Lung (tissue), 12 donors: Measurements from ENCODE around the gene NOPCHAP1. TPM values are rescaled to one million over a fixed set of nuclear protein-coding genes. Genes with fewer than 3 reads are reported as not detected.

Source experiments
- ATAC-seq: fragments of 200-7000 bp; cut with Tn5 transposase; one replicate; pipeline ENCODE4 v1.9.1; 2020; ENCODE audit warnings: moderate number of reproducible peaks; ENCODE audit not compliant: insufficient read depth, low FRiP score
- DNase-seq, 3 donors: peaks; one replicate each; pipeline ENCODE4 v3.0.0-alpha.2; 2013 to 2017
- H3K27ac ChIP-seq, 2 donors: one replicate each; pipeline ENCODE4 v1.5.1; 2013; ENCODE audit warnings: mild to moderate bottlenecking in 2 of 2, moderate library complexity in 2 of 2, control low read depth in 1 of 2, inconsistent platforms in 1 of 2, low read depth in 1 of 2, low read length in 1 of 2
- H3K27me3 ChIP-seq, 3 donors: one replicate each; pipeline ENCODE4 v1.5.1; 2013; ENCODE audit warnings: low read length in 2 of 3; ENCODE audit not compliant: control insufficient read depth in 3 of 3, insufficient read depth in 3 of 3
- H3K36me3 ChIP-seq, 4 donors: one replicate each; pipeline ENCODE4 v1.5.1; 2013; ENCODE audit warnings: low read length in 4 of 4, mild to moderate bottlenecking in 1 of 4, moderate library complexity in 1 of 4; ENCODE audit not compliant: control insufficient read depth in 4 of 4, insufficient read depth in 4 of 4
- H3K4me1 ChIP-seq, 5 donors: one replicate each; pipeline ENCODE4 v1.5.1; 2013; ENCODE audit warnings: low read length in 5 of 5, mild to moderate bottlenecking in 2 of 5, moderate library complexity in 1 of 5; ENCODE audit not compliant: control insufficient read depth in 5 of 5, insufficient read depth in 5 of 5
- H3K4me3 ChIP-seq: one replicate; pipeline ENCODE4 v1.5.1; 2013; ENCODE audit warnings: mild to moderate bottlenecking, control low read depth, moderate library complexity
- H3K9ac ChIP-seq, 2 donors: one replicate each; pipeline ENCODE4 v1.5.1; 2013; ENCODE audit warnings: low read length in 2 of 2, control low read depth in 1 of 2; ENCODE audit not compliant: insufficient read depth in 1 of 2
- H3K9me3 ChIP-seq, 4 donors: one replicate each; pipeline ENCODE4 v1.5.1; 2013; ENCODE audit warnings: low read length in 3 of 4, mild to moderate bottlenecking in 1 of 4, moderate library complexity in 1 of 4; ENCODE audit not compliant: control insufficient read depth in 4 of 4, insufficient read depth in 3 of 4
- CTCF ChIP-seq: IDR thresholded peaks from 2 replicates; pipeline ENCODE4 v1.5.1; 2012; ENCODE audit warnings: mild to moderate bottlenecking; ENCODE audit errors: control extremely low read depth, extremely low read depth
- WGBS, 2 donors: extraction: QIAGEN DNeasy Blood & Tissue Kit; methylation state at CpG; one replicate each; pipeline ENCODE4 v1.1.7; 2013; 5-methylcytosine and 5-hydroxymethylcytosine counted together
- polyA plus RNA-seq, 2 donors: library from polyadenylated mRNA; stranded (reverse); fragments of 200-250 nt; gene quantifications; one replicate each; pipeline ENCODE4 v1.2.1, GENCODE V29; 2013
- total RNA-seq, 2 donors: library from RNA; depleted of rRNA in 1 of 2; stranded (reverse); fragments of >200 nt in 1 of 2; gene quantifications; one replicate each; pipeline ENCODE4 v1.2.1, GENCODE V29; 2014 to 2021
- donor health status: control.
- donor health status: control.
- donor health status: Bipolar disorder and iron deficiency.
- donor health status: healthy.
- donor health status: DM: yes; HTN: yes; CAD: no.

NOPCHAP1 gene
- total and polyA plus RNA-seq, 4 donors, result 7.8 to 12.2 (median 10.4) TPM

- no peak for TF ChIP-seq CTCF
- DNase-seq, result peak; percentile 33 to 72 (median 66)
- WGBS, 2 donors, result 76 to 85% methylated on average over 15 of the region's 15 CpGs
- peaks cover 0 to 9% (median 0%) of the 10 kb centered on the region in 5 donors for H3K4me1 ChIP-seq
- no peak for ATAC-seq
- peaks cover 24 to 29% (median 25%) of the 10 kb centered on the region in 4 donors for H3K36me3 ChIP-seq
- H3K4me3 ChIP-seq, result no peak overlapping the region
- no peak overlapping the region for H3K9ac ChIP-seq
- no peaks in the 10 kb centered on the region for H3K27me3 ChIP-seq
- H3K9me3 ChIP-seq, result peaks cover 0 to 3% (median 0%) of the 10 kb centered on the region in 4 donors
- H3K27ac ChIP-seq, result no peak overlapping the region
Measured at GRCh38 chr12:104998423-104999346, 12.6 kb downstream of the NOPCHAP1 start.

- ATAC-seq, result no peak
- 74 to 89% methylated on average over 7 of the region's 7 CpGs for WGBS, 2 donors
- peaks cover 0 to 9% (median 0%) of the 10 kb centered on the region in 5 donors for H3K4me1 ChIP-seq
- TF ChIP-seq CTCF, result no peak
- no peak overlapping the region for H3K4me3 ChIP-seq
- H3K9me3 ChIP-seq, result peaks cover 0 to 3% (median 0%) of the 10 kb centered on the region in 4 donors
- DNase-seq, result no peak
- no peak overlapping the region for H3K27ac ChIP-seq
- no peak overlapping the region for H3K9ac ChIP-seq
- peaks cover 24 to 27% (median 25%) of the 10 kb centered on the region in 4 donors for H3K36me3 ChIP-seq
- no peaks in the 10 kb centered on the region for H3K27me3 ChIP-seq
Measured at GRCh38 chr12:104999347-104999685, 13.2 kb downstream of the NOPCHAP1 start.

- DNase-seq, result peak in 2 of 3 donors; percentile 56 to 59
Measured at GRCh38 chr12:105001476-105001875, 15.4 kb downstream of the NOPCHAP1 start.

More at GRCh38 chr12:105001476-105001875, 15.4 kb downstream of the NOPCHAP1 start:
- Histone ChIP-seq H3K27ac (no peak overlapping the region), H3K4me3 (no peak overlapping the region), H3K27me3 (no peaks in the 10 kb centered on the region), H3K4me1 (peaks cover 0 to 9% (median 0%) of the 10 kb centered on the region in 5 donors), H3K9ac (no peak overlapping the region), H3K36me3 (peaks cover 9 to 21% (median 19%) of the 10 kb centered on the region in 4 donors), H3K9me3 (peaks cover 0 to 3% (median 0%) of the 10 kb centered on the region in 4 donors)
- TF ChIP-seq CTCF, result no peak
- no peak for ATAC-seq
